ENCODE data around the gene NEUROD2.

Gene NEUROD2

DNA sequence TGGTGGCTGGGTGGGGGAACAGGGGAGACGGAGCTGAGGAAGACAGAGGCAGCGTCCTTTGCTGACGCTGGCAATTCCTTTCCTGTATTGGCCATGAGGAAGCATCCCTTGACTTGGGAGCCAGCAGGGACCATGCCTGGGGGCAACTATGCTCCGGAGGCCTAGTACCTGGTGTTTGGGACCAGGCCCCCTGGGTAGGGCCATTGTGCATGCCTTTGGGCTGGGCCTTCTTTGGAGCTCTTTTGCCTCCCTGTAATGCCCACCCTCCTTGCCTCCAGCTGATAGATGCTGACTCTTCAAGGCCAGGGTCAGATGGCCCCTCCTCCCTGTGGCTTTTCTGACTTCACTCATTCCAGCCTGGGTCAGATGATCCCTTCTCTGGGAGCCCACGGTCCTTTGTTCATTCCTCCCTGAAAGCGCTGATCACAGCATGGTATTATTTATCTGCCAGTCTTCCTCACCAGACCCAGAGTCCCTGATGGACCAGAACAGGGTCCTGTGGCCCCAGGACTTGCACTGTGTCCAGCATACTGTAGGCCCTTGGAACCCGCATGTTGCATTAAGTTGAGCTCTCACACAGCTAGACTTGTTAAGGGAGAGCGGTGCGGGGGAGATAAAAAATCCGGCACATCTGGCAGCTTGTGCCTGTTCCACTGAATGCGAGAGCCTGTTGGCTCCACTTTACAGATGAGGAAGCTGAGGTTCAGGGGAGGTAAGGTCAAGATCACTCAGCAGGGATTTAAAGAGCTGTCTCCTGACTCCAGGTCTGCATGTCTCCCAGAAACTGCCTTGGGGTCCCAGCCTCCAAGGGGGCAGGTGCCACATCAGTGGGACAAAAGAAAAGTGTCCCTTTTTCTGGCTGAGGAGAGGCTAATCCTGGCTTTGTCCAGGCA, 32.1 kb upstream of the NEUROD2 start:
- H3K4me3 Mint-ChIP-seq, result peak overlapping the region; percentile 51
- H3K9me3 Mint-ChIP-seq, result no peaks in the 10 kb centered on the region
- no peaks in the 10 kb centered on the region for H3K27me3 Mint-ChIP-seq
- peak overlapping the region; percentile 29 for H3K27ac Mint-ChIP-seq
- peaks cover 61% of the 10 kb centered on the region for H3K4me1 Mint-ChIP-seq
- peaks cover 2% of the 10 kb centered on the region for H3K36me3 Mint-ChIP-seq (ENCODE audit: low read depth)
- no peak for DNase-seq
- ATAC-seq, result no peak

DNA sequence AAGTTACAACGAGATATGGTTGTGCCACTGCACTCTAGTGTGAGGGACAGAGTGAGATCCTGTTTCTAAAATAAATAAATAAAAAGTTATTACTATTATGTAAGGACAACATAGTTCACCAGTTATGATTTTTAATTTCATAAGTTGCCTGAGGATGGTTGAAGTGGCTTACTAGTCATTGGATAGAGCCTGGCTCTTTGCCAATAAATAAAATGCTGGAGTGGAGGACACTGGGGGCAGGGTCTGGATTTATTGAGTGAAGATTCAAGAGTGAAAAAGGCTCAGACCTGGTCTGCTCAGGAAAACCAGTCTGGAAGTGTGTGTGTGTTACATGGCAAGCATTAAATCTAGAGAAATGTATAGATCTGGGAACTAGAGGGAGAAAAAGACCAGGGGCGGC, 31.3 kb upstream of the NEUROD2 start:
- H3K36me3 Mint-ChIP-seq (ENCODE audit: low read depth), result peaks cover 2% of the 10 kb centered on the region
- ATAC-seq (no peak), DNase-seq (no peak)
- H3K9me3 Mint-ChIP-seq, result no peaks in the 10 kb centered on the region
- H3K27ac Mint-ChIP-seq, result no peak overlapping the region
- no peaks in the 10 kb centered on the region for H3K27me3 Mint-ChIP-seq
- peaks cover 58% of the 10 kb centered on the region for H3K4me1 Mint-ChIP-seq
- no peak overlapping the region for H3K4me3 Mint-ChIP-seq

DNA sequence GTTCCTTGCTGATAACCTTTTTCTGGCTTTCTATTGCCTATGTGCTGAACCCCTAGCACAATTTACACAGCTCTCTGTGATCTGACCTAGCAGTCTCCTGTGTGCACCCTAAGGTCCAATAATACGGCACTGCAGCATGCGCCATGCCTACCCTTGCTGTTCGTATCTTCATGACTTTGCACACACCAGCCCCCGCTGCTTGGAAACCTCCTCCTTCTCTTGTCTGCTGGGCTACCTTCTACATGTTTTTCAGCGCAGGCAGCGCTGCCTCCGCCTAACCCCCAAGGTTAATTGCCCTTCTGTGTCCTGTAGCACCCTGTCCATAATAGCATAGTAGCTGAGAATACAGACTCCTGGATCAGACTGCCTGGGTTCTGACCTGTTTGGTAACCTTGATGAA, 30.6 kb upstream of the NEUROD2 start:
- Mint-ChIP-seq H3K27me3 (no peaks in the 10 kb centered on the region), H3K27ac (peak overlapping the region; percentile 85), H3K4me3 (peak overlapping the region; percentile 91), H3K36me3 (ENCODE audit: low read depth) (peaks cover 2% of the 10 kb centered on the region), H3K9me3 (no peaks in the 10 kb centered on the region), H3K4me1 (peaks cover 58% of the 10 kb centered on the region)
- ATAC-seq (no peak), DNase-seq (no peak)

DNA sequence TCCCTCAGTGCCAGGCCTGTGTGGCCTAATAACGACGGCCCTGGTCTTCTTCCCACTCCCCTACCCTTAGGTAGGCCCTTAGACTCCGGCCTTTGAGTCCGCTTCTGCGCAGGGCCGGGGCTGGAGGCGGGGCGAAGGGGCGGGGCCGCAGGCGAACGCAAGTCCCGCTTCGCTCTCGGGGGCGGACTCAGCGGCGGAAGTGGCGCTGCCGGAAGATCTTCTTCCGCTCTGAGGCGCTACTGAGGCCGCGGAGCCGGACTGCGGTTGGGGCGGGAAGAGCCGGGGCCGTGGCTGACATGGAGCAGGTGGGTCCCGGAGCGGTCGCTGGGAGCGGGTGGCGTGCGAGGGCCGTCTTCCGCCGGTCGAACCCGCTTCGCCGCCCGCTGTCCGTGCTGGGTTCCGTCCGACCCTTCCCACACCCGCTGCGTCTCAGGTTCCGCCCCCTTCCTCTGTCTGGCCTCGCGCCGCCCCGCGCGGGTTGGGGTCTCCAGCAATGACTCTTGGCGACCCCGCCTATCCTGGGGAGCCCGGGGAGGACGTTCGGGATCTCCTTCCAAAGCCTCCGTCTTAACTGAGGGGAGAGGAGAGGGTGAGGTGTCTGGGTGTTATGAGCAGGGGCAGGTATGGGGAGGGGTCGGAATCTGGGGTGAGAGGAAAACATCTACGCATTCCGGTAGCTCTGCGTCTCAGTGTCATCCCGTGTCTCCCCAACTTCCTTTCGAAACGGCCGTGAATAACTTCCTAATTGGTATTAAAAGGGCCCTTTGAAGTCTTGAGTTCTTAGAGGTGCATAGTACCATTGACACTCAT, 29.4 kb upstream of the NEUROD2 start, which contains the start of gene STARD3:
Gene STARD3 (plus strand): TSS at position 218 of the 810 bp plus-strand sequence. CDS start 16,388 bp downstream, outside the sequence.
- peaks cover 2% of the 10 kb centered on the region for H3K36me3 Mint-ChIP-seq (ENCODE audit: low read depth)
- DNase-seq, result peak; percentile 96
- H3K4me1 Mint-ChIP-seq, result peaks cover 49% of the 10 kb centered on the region
- H3K27ac Mint-ChIP-seq, result peak within 1 kb of the TSS; percentile 85
- H3K9me3 Mint-ChIP-seq, result no peaks in the 10 kb centered on the region
- no peaks in the 10 kb centered on the region for H3K27me3 Mint-ChIP-seq
- peak; percentile 91 for ATAC-seq
- peak within 1 kb of the TSS; percentile 91 for H3K4me3 Mint-ChIP-seq

DNA sequence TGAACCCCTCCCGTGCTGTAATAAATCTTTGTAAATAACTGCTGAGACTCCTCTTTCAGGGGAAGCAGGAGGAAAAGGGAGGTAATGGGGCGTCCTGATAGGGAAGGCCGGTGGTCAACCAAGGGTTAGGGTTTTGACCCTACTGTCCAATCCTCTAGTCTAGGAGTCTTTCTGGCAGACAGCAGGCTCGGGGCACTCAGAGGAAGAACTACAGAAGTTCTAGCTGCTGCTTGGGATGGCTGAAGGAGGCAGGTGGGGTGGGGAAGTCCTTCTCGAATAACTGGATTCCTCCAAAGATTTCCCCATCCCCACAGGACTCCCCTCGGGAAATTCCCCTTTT, 28.8 kb upstream of the NEUROD2 start:
- Mint-ChIP-seq H3K4me3 (peak overlapping the region; percentile 91), H3K9me3 (no peaks in the 10 kb centered on the region), H3K36me3 (ENCODE audit: low read depth) (peaks cover 2% of the 10 kb centered on the region), H3K27me3 (peaks cover 5% of the 10 kb centered on the region), H3K4me1 (peaks cover 44% of the 10 kb centered on the region), H3K27ac (peak overlapping the region; percentile 85)
- no peak for DNase-seq
- peak; percentile 6 for ATAC-seq

DNA sequence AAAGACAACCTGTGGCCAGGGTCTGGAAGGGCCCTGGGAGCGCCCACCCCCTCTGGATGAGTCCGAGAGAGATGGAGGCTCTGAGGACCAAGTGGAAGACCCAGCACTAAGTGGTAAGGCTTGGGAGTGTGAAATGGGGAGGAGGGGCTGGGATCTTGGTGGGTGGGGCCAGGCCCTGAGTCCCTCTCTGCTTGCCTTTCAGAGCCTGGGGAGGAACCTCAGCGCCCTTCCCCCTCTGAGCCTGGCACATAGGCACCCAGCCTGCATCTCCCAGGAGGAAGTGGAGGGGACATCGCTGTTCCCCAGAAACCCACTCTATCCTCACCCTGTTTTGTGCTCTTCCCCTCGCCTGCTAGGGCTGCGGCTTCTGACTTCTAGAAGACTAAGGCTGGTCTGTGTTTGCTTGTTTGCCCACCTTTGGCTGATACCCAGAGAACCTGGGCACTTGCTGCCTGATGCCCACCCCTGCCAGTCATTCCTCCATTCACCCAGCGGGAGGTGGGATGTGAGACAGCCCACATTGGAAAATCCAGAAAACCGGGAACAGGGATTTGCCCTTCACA, 28.0 kb upstream of the NEUROD2 start:
- peak overlapping the region; percentile 91 for H3K4me3 Mint-ChIP-seq
- peaks cover 2% of the 10 kb centered on the region for H3K36me3 Mint-ChIP-seq (ENCODE audit: low read depth)
- H3K27ac Mint-ChIP-seq, result peak overlapping the region; percentile 85
- DNase-seq (no peak), ATAC-seq (no peak)
- peaks cover 7% of the 10 kb centered on the region for H3K27me3 Mint-ChIP-seq
- peaks cover 37% of the 10 kb centered on the region for H3K4me1 Mint-ChIP-seq
- H3K9me3 Mint-ChIP-seq, result no peaks in the 10 kb centered on the region

DNA sequence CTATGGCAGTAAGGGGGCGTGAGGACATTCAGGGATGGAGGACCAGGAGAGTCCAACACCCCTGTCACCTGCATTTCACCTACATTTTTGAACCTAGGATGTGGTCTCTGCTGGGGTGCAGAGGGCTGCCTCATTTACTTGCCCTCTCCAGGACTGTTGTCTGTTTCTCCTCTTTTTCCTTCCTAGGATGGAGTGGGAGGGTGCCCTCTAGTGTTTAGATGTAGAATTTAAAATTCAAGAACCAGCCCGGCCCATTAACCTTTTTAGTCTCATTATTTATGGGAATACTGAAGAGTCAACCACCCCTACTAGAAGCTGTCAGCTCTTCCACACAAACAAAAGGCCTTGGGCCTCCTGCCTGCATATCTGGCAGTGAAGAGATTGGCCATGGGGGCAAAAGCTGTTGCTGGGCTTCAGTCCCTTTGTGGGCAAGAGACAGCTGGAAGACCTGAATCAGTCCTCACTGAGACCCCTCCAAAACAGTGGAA, 26.7 kb upstream of the NEUROD2 start:
- Mint-ChIP-seq H3K4me1 (peaks cover 25% of the 10 kb centered on the region), H3K4me3 (no peak overlapping the region), H3K36me3 (ENCODE audit: low read depth) (peaks cover 2% of the 10 kb centered on the region), H3K27me3 (peaks cover 7% of the 10 kb centered on the region), H3K9me3 (no peaks in the 10 kb centered on the region), H3K27ac (no peak overlapping the region)
- ATAC-seq, result no peak
- DNase-seq, result no peak

DNA sequence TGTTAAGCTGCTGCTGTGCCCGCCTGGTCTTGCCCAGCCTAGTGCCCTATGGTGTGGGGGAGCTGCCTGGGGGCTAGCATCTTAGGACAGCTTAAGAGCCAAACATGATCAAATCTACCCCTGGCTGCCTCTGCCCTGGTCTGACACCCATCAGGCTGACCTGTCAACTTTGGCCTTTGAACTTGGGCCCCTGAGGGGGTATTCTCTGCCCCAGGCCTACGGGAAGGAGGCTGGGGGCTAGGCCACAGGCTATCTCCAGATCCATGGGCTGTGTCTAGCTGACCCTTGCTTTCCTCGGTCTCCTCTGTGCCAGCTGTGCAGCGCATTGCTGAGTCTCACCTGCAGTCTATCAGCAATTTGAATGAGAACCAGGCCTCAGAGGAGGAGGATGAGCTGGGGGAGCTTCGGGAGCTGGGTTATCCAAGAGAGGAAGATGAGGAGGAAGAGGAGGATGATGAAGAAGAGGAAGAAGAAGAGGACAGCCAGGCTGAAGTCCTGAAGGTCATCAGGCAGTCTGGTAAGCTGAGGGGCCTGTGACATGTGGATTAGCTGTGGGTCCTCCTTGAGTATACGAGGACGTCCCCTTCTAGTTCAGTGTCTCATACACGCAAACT, 26.0 kb upstream of the NEUROD2 start:
- ATAC-seq (no peak), DNase-seq (no peak)
- H3K27me3 Mint-ChIP-seq, result peaks cover 9% of the 10 kb centered on the region
- H3K9me3 Mint-ChIP-seq, result no peaks in the 10 kb centered on the region
- H3K36me3 Mint-ChIP-seq (ENCODE audit: low read depth), result peaks cover 2% of the 10 kb centered on the region
- H3K4me1 Mint-ChIP-seq, result peaks cover 19% of the 10 kb centered on the region
- H3K27ac Mint-ChIP-seq, result no peak overlapping the region
- no peak overlapping the region for H3K4me3 Mint-ChIP-seq

DNA sequence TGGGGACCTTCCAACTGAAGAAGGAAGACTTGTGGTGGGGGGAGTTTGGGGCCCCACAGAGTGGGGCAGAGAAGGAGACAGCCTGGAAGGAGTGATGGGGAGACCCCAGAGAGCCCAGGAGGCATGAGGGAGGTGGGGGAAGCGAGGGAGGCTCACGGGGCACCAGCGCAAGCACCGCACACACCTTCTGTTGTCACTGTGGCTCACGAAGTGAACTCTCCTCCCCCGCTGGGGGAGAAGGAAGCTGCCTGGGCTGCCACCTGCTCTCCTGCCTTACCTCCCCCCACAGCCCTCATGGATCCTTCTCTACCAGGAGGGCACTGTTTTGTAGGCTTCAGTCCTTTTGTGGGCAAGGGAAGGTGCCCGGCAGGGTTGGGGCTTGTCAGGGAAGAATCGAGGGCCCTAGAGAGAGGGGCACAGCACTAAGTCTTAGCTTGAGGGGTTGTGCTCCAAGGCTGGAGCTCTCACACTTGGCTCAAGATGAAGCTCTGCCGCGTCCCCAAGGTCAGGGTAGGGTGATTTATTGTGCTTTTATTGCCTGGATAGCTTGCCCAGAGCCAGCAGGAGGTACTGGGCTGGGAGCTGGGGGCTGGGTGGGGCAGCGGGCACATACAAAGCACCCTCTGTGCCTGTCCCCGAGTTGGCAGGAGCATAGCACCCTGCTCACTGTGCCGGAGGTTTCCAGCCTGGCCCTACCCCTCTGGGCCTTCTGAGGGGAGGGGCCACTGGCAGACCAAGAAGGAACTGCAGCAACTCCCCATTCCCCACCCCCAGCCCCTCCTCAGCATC, 24.6 kb upstream of the NEUROD2 start:
- Mint-ChIP-seq H3K4me3 (no peak overlapping the region), H3K4me1 (peaks cover 7% of the 10 kb centered on the region), H3K27ac (no peak overlapping the region), H3K27me3 (peaks cover 19% of the 10 kb centered on the region), H3K36me3 (ENCODE audit: low read depth) (no peaks in the 10 kb centered on the region), H3K9me3 (no peaks in the 10 kb centered on the region)
- ATAC-seq (no peak), DNase-seq (no peak)

DNA sequence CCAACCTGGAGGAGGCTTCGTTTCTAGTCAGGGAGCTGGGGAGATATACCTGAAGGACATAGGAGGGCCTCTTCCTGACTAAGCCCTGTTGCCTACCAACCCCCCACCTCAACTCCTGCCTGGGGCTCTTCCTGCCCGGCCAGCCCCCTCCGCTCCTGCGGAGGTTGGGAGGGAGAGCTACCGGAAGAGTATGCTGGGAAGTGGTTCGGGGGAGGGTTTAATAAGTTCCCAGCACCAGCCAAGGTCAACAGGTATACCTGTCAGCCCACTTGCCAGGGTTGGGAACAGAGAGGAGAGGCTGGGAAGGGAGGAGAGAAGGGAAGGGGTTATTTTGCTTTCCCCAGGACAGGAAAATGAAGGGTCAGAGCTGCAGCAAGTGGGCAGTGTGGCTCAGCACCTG, 23.7 kb upstream of the NEUROD2 start:
- no peak for DNase-seq
- no peaks in the 10 kb centered on the region for H3K9me3 Mint-ChIP-seq
- peaks cover 8% of the 10 kb centered on the region for H3K4me1 Mint-ChIP-seq
- H3K27ac Mint-ChIP-seq, result no peak overlapping the region
- H3K4me3 Mint-ChIP-seq, result no peak overlapping the region
- no peak for ATAC-seq
- no peaks in the 10 kb centered on the region for H3K36me3 Mint-ChIP-seq (ENCODE audit: low read depth)
- peaks cover 23% of the 10 kb centered on the region for H3K27me3 Mint-ChIP-seq

DNA sequence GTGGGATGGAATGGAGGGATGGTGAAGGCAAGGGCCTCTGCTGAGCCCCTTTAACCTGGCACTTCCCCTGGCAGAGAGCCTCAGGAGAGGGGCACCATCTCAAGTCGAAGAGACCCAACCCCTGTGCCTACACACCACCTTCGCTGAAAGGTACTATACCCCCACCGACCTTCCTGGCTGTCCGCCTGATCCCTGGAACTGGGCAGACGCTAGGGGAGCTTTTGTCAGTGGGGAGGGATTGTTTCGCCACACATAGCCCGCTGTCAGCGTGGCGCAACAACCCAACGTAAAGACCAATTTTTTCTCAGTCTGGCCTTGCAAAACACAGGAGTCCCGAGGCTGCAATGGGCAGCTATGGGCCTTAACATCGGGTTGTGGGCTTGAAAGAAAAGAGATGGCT, 22.2 kb upstream of the NEUROD2 start:
- Mint-ChIP-seq H3K36me3 (ENCODE audit: low read depth) (no peaks in the 10 kb centered on the region), H3K4me1 (peaks cover 5% of the 10 kb centered on the region), H3K4me3 (no peak overlapping the region), H3K27ac (no peak overlapping the region), H3K9me3 (no peaks in the 10 kb centered on the region), H3K27me3 (peaks cover 38% of the 10 kb centered on the region)
- DNase-seq (no peak), ATAC-seq (no peak)

DNA sequence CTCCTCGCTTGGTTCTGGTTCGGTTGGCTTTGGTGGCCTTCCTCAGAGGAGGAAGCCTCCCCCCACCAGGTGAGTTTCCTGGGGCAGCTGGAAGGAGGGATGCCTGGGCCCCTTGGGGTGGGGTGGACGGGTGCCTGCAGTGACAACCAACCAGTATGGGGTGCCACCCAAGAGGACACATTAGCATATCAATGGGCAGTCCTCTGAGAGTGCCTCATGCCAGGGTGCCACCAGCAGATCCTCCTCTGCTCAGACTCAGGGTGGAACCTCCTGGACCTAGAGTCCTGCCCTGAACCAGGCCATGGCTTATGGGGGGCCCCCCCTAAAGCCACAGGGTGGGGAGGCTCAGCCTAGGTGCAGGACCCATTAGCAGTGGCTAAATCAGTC, 21.8 kb upstream of the NEUROD2 start:
- no peak for DNase-seq
- no peak overlapping the region for H3K27ac Mint-ChIP-seq
- H3K4me1 Mint-ChIP-seq, result peaks cover 5% of the 10 kb centered on the region
- no peak overlapping the region for H3K4me3 Mint-ChIP-seq
- ATAC-seq, result no peak
- H3K9me3 Mint-ChIP-seq, result no peaks in the 10 kb centered on the region
- H3K36me3 Mint-ChIP-seq (ENCODE audit: low read depth), result no peaks in the 10 kb centered on the region
- H3K27me3 Mint-ChIP-seq, result peaks cover 41% of the 10 kb centered on the region

DNA sequence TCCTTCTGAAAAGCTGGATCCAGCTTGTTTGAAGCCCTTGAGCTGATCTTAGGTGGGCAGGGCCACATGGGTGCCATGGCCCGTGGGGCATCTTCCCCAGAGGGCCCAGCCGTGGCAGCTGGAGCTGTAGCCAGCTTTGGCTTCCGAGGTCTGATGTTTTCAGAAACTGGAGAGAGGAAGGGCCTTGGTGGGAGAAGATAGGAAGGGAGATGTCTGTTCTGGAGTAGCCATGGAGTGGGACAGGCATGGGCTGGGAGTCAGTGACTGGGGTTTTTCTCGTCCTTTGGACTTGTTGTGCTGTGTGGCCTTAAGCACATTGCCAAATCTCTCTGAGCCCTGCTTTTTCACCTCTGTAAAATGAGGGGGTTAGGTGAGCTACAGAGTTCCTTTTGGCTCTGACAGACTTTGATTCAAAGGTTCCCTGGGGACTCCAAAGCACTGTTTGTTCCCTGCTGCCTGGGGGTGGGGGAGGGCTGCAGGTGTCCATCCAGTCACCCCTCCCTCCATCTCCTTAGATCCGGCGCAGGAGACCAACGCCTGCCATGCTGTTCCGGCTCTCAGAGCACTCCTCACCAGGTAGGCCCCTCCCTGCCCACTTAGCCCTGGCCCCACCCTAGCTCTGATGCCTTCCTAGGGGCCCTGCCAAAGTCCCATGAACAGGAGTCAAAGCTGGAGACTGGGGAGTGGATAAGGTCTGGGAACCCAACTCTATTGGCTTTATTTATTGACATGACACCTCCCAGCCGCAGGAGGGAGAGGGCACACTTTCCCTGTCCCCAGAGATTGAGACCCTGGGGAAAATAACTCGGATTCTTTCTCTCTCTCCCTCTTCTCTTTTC, 21.2 kb upstream of the NEUROD2 start:
- no peaks in the 10 kb centered on the region for H3K36me3 Mint-ChIP-seq (ENCODE audit: low read depth)

More for the DNA sequence above, 21.2 kb upstream of the NEUROD2 start:
- peaks cover 42% of the 10 kb centered on the region for H3K27me3 Mint-ChIP-seq
- H3K27ac Mint-ChIP-seq, result no peak overlapping the region
- H3K9me3 Mint-ChIP-seq, result no peaks in the 10 kb centered on the region
- ATAC-seq (no peak), DNase-seq (no peak)
- no peak overlapping the region for H3K4me3 Mint-ChIP-seq
- peaks cover 6% of the 10 kb centered on the region for H3K4me1 Mint-ChIP-seq

Data from activated naive CD8-positive, alpha-beta T cell treated with anti-CD3 and anti-CD28 coated beads, Interleukin-2, amount 50 U/mL, for 24 hours (primary cell).